ENCODE measurements around the gene USP49. TPM values are rescaled to one million over a fixed set of nuclear protein-coding genes. Genes with fewer than 3 reads are reported as not detected.

The USP49 gene
- total and polyA plus RNA-seq, 2 of the 13 experiments (the other 11 are each of a cell fraction or from before 2014, with no cell fraction given), result 2.9 to 4.3 TPM

DNA sequence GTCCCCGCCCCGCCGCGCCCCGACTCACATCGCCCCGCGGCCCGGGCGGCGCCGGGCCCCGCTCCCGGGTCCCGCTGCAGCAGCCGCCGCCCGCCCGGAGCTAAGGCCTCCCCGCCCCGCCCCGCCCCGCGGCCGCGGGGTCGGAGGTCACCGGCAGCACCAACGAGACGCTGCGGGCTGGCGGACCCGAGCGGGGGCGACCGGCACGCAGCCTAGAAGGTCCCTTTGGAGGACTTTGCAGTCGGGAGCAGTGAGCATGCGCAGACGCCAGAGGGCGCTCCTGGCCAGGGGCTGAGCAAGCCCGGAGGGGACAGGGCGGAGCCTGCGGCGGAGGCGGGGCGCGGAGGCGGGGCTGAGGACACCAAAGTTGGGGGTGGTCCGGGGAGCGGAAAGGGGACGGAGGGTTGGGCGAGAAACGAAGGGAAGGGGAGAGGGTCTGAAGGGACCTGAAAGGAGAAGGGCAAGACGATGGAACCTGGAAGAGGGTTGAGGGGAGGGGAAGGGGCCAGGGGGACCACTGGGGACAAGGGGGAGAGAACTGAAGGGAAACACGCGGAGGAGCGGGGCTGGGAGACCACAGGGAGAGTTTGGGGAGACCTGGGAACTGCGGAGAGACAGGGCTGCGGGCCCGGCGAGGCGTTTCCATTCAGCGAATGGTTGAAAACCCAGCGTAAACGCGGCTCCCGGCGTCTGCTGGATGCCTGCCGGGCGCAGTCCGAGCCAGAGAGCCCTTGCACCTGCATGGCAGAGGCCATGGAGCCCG, 115.2 kb downstream of the USP49 start, which contains the start of gene FRS3 (continued):
- TF ChIP-seq, protein P1, sequence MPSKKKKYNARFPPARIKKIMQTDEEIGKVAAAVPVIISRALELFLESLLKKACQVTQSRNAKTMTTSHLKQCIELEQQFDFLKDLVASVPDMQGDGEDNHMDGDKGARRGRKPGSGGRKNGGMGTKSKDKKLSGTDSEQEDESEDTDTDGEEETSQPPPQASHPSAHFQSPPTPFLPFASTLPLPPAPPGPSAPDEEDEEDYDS (CRISPR knock-in tag; IDR thresholded peaks at IDR 0.05), result peak; percentile 82
- TF ChIP-seq KLF11 (CRISPR knock-in tag; IDR thresholded peaks at IDR 0.05) (no peak; the same call in 1 of the 2 replicates), ESRRA (CRISPR knock-in tag; IDR thresholded peaks at IDR 0.05; ENCODE audit: low read depth) (peak; percentile 85), KLF13 (CRISPR knock-in tag; IDR thresholded peaks at IDR 0.05) (no peak), WIZ (CRISPR knock-in tag; IDR thresholded peaks at IDR 0.05) (peak; percentile 60; the same call in 1 of the 2 replicates), RXRA (CRISPR knock-in tag; IDR thresholded peaks at IDR 0.05) (peak; percentile 84), XBP1 (CRISPR knock-in tag; IDR thresholded peaks at IDR 0.05) (no peak), ZNF563 (CRISPR knock-in tag; IDR thresholded peaks at IDR 0.05) (no peak), NCOA2 (CRISPR knock-in tag; IDR thresholded peaks at IDR 0.05) (peak; percentile 56; the same call in 1 of the 2 replicates), ZSCAN21 (CRISPR knock-in tag; IDR thresholded peaks at IDR 0.05; ENCODE audit: borderline replicate concordance) (peak; percentile 75; the same call in 1 of the 2 replicates), ZNF543 (CRISPR knock-in tag; IDR thresholded peaks at IDR 0.05) (peak; percentile 62; the same call in 1 of the 2 replicates), SOX13 (IDR thresholded peaks at IDR 0.05) (no peak), SOX13 (CRISPR knock-in tag; conservative IDR thresholded peaks at IDR 0.05 in 1 of 2, IDR thresholded peaks at IDR 0.05 in 1 of 2) (peak in 1 of 2 experiments; percentile 64; a peak in 2 of 4 replicates), STAT5B (CRISPR knock-in tag; IDR thresholded peaks at IDR 0.05) (0 out of 2 replicates have a peak, but pooled peaks have one; percentile 63)
- TF ChIP-seq, protein P2, sequence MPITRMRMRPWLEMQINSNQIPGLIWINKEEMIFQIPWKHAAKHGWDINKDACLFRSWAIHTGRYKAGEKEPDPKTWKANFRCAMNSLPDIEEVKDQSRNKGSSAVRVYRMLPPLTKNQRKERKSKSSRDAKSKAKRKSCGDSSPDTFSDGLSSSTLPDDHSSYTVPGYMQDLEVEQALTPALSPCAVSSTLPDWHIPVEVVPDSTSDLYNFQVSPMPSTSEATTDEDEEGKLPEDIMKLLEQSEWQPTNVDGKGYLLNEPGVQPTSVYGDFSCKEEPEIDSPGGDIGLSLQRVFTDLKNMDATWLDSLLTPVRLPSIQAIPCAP (CRISPR knock-in tag; IDR thresholded peaks at IDR 0.05; ENCODE audit: low read depth), result no peak
- TF ChIP-seq, protein P3, sequence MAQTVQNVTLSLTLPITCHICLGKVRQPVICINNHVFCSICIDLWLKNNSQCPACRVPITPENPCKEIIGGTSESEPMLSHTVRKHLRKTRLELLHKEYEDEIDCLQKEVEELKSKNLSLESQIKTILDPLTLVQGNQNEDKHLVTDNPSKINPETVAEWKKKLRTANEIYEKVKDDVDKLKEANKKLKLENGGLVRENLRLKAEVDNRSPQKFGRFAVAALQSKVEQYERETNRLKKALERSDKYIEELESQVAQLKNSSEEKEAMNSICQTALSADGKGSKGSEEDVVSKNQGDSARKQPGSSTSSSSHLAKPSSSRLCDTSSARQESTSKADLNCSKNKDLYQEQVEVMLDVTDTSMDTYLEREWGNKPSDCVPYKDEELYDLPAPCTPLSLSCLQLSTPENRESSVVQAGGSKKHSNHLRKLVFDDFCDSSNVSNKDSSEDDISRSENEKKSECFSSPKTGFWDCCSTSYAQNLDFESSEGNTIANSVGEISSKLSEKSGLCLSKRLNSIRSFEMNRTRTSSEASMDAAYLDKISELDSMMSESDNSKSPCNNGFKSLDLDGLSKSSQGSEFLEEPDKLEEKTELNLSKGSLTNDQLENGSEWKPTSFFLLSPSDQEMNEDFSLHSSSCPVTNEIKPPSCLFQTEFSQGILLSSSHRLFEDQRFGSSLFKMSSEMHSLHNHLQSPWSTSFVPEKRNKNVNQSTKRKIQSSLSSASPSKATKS (CRISPR knock-in tag; IDR thresholded peaks at IDR 0.05), result no peak
- TF ChIP-seq, protein P4, sequence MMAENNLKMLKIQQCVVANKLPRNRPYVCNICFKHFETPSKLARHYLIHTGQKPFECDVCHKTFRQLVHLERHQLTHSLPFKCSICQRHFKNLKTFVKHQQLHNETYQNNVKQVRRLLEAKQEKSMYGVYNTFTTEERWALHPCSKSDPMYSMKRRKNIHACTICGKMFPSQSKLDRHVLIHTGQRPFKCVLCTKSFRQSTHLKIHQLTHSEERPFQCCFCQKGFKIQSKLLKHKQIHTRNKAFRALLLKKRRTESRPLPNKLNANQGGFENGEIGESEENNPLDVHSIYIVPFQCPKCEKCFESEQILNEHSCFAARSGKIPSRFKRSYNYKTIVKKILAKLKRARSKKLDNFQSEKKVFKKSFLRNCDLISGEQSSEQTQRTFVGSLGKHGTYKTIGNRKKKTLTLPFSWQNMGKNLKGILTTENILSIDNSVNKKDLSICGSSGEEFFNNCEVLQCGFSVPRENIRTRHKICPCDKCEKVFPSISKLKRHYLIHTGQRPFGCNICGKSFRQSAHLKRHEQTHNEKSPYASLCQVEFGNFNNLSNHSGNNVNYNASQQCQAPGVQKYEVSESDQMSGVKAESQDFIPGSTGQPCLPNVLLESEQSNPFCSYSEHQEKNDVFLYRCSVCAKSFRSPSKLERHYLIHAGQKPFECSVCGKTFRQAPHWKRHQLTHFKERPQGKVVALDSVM (CRISPR knock-in tag; IDR thresholded peaks at IDR 0.05), result peak; percentile 34; the same call in 1 of the 2 replicates
- TF ChIP-seq, protein P5, sequence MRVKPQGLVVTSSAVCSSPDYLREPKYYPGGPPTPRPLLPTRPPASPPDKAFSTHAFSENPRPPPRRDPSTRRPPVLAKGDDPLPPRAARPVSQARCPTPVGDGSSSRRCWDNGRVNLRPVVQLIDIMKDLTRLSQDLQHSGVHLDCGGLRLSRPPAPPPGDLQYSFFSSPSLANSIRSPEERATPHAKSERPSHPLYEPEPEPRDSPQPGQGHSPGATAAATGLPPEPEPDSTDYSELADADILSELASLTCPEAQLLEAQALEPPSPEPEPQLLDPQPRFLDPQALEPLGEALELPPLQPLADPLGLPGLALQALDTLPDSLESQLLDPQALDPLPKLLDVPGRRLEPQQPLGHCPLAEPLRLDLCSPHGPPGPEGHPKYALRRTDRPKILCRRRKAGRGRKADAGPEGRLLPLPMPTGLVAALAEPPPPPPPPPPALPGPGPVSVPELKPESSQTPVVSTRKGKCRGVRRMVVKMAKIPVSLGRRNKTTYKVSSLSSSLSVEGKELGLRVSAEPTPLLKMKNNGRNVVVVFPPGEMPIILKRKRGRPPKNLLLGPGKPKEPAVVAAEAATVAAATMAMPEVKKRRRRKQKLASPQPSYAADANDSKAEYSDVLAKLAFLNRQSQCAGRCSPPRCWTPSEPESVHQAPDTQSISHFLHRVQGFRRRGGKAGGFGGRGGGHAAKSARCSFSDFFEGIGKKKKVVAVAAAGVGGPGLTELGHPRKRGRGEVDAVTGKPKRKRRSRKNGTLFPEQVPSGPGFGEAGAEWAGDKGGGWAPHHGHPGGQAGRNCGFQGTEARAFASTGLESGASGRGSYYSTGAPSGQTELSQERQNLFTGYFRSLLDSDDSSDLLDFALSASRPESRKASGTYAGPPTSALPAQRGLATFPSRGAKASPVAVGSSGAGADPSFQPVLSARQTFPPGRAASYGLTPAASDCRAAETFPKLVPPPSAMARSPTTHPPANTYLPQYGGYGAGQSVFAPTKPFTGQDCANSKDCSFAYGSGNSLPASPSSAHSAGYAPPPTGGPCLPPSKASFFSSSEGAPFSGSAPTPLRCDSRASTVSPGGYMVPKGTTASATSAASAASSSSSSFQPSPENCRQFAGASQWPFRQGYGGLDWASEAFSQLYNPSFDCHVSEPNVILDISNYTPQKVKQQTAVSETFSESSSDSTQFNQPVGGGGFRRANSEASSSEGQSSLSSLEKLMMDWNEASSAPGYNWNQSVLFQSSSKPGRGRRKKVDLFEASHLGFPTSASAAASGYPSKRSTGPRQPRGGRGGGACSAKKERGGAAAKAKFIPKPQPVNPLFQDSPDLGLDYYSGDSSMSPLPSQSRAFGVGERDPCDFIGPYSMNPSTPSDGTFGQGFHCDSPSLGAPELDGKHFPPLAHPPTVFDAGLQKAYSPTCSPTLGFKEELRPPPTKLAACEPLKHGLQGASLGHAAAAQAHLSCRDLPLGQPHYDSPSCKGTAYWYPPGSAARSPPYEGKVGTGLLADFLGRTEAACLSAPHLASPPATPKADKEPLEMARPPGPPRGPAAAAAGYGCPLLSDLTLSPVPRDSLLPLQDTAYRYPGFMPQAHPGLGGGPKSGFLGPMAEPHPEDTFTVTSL (CRISPR knock-in tag; IDR thresholded peaks at IDR 0.05; ENCODE audit: borderline replicate concordance), result no peak
